PC-9 (cell line): ENCODE measurements around the gene CYP1A2.

ENCODE experiments used
- CTCF ChIP-seq: fragments of 200-600 bp; sonication (generic); conservative IDR thresholded peaks from 2 replicates; pipeline ENCODE4 v1.6.1; 2017; ENCODE audit warnings: mixed run types, antibody characterized with exemption, mild to moderate bottlenecking, moderate library complexity
- EZH2 ChIP-seq: fragments of 200-600 bp; sonication (generic); IDR thresholded peaks from 2 replicates; pipeline ENCODE4 v1.8.0; 2017; ENCODE audit warnings: antibody characterized with exemption, low read depth

GRCh38 chr15:74733269-74733668, 15.4 kb upstream of the CYP1A2 start:
- TF ChIP-seq CTCF (no peak), EZH2 (no peak)
